Activated T-cell treated with anti-CD3 and anti-CD28 coated beads for 4 hours (primary cell): Measurements from ENCODE around the gene MEI1.

Experiments used
- DNase-seq: peaks from one replicate; pipeline ENCODE4 v3.0.0-alpha.2; 2020

Gene MEI1

DNA sequence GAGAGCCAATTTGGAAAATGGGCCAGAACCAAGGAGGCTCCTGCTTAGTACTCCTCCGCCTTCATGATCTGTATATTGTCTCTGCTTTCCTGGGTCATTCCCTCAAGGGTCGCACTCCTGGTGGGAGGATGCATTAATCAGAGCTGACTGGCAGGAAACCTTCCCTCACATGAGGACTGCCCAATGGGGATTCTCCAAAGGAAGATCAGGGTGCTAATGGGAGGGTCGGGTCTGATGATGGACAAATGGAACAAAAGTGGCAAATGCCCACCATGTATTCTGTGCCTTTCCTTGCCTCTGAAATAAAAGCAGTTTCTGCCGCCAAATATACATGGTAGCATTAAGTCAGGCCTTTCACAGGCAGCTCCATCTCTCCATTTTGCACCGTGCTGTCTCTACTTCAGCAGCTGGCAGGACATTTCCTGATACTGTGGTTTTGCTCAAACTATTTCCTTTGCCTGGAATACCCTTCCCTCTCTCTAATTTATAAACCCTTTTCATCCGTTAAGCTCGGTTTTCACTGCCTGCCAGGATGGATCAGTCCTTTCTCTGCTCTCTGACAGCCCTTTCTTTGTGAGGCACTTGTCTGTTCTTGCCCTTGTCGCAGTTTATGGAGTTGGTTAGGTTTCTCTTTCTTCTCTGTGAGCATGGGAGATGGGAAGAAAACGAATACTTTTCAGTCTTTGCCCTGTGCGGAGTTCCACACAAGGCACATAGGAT is 147.1 kb downstream of the MEI1 start:
- DNase-seq: no peak

DNA sequence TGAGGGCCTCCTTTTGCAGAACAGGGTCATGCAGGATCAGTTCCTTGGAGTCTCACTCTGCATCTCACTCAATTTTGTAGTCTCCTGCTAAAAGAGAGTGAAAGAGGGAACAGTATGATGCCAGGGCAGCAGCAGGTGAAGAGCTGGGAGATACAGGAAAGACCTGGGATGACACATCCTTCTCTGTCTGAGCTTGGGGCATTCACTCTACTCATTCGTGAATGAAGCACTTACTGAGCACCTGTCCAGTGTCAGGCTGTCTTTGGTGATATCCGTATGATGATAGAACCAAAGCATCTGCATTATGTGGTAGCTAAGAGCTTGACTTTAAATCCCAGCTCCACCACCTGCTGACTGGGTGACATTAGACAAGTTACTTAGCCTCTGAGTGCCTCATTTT is 148.0 kb downstream of the MEI1 start:
- no peak for DNase-seq

DNA sequence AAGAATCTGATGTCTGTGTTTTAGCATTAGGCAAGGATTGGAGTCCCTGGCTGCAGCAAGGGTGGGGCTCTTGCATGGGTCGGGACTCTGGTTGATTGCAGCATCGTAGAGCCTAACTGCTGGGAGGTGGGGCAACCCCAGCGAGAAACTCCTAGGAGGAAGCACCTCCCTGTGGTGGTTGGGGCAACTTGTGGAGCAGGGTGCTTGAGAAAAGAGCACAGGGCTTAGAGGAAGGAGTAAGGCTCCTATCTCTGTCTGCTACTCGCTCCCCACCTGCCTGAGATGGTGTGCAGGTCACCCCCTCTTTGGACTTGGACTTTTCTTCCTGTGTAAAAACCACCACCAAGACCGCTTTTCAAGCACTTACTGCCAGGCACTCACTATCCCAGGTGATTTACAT is 149.2 kb downstream of the MEI1 start:
- no peak for DNase-seq
